ENCODE results near the gene CCDC18.
"Not testable (repeated sequence)": the region's sequence is repeated elsewhere in the genome, so short reads cannot be mapped to it uniquely, and the experiment has no call there.

The CCDC18 gene

GRCh38 chr1:93255222-93256079 is 74.9 kb downstream of the CCDC18 start:
- no peak overlapping the region for H3K4me3 ChIP-seq (ENCODE audit: low read depth, low read length)
- DNase-seq (ENCODE audit: low read depth) = no peak
- no peak for TF ChIP-seq CTCF (IDR thresholded peaks at IDR 0.05; ENCODE audit: insufficient read depth, low read depth, low read length, missing control alignments)

- DNase-seq (ENCODE audit: low read depth) = no peak
- no peak overlapping the region for H3K4me3 ChIP-seq (ENCODE audit: low read depth, low read length)
- no peak for TF ChIP-seq CTCF (IDR thresholded peaks at IDR 0.05; ENCODE audit: insufficient read depth, low read depth, low read length, missing control alignments)
Observed at GRCh38 chr1:93256433-93256832, 75.9 kb downstream of the CCDC18 start.

- H3K4me3 ChIP-seq (ENCODE audit: low read depth, low read length) = no peak overlapping the region
- TF ChIP-seq CTCF (IDR thresholded peaks at IDR 0.05; ENCODE audit: insufficient read depth, low read depth, low read length, missing control alignments) = no peak
- DNase-seq (ENCODE audit: low read depth) = no peak
Observed at GRCh38 chr1:93257889-93258288, 77.4 kb downstream of the CCDC18 start.

GRCh38 chr1:93260726-93261125 is 80.2 kb downstream of the CCDC18 start:
- H3K4me3 ChIP-seq (ENCODE audit: low read depth, low read length); DNase-seq (ENCODE audit: low read depth): not testable (repeated sequence)

- DNase-seq (ENCODE audit: low read depth) = peak; percentile 5
- no peak for TF ChIP-seq CTCF (IDR thresholded peaks at IDR 0.05; ENCODE audit: insufficient read depth, low read depth, low read length, missing control alignments)
- H3K4me3 ChIP-seq (ENCODE audit: low read depth, low read length) = no peak overlapping the region
Observed at GRCh38 chr1:93262645-93263044, 82.1 kb downstream of the CCDC18 start.

GRCh38 chr1:93268888-93269287 is 88.4 kb downstream of the CCDC18 start:
- not testable (repeated sequence) for DNase-seq (ENCODE audit: low read depth); H3K4me3 ChIP-seq (ENCODE audit: low read depth, low read length)

GRCh38 chr1:93275262-93275633 is 94.7 kb downstream of the CCDC18 start:
- not testable (repeated sequence) for H3K4me3 ChIP-seq (ENCODE audit: low read depth, low read length); DNase-seq (ENCODE audit: low read depth)

- no peak for TF ChIP-seq CTCF (IDR thresholded peaks at IDR 0.05; ENCODE audit: insufficient read depth, low read depth, low read length, missing control alignments)
- no peak for DNase-seq (ENCODE audit: low read depth)
- no peak overlapping the region for H3K4me3 ChIP-seq (ENCODE audit: low read depth, low read length)
Observed at GRCh38 chr1:93275634-93276295, 95.2 kb downstream of the CCDC18 start.

GRCh38 chr1:93277530-93277929 is 97.0 kb downstream of the CCDC18 start:
- not testable (repeated sequence) for H3K4me3 ChIP-seq (ENCODE audit: low read depth, low read length); DNase-seq (ENCODE audit: low read depth)

All from GM12865 (cell line).